GM18517 (cell line): ENCODE results near the gene CTRL.
A peak's percentile ranks its signal among the peaks of the same experiment; 100 is the strongest.
"Not testable (repeated sequence)": the region's sequence is repeated elsewhere in the genome, so short reads cannot be mapped to it uniquely, and the experiment has no call there.

Source experiments
- ATAC-seq: cut with Tn5 transposase; IDR thresholded peaks from one replicate; pipeline ENCODE4 v1.9.1; 2021; ENCODE audit warnings: mild to moderate bottlenecking, moderate library complexity; ENCODE audit not compliant: unreplicated experiment

The CTRL gene

GRCh38 chr16:67941469-67942199, 10.0 kb upstream of the CTRL start:
- no peak for ATAC-seq

GRCh38 chr16:67940446-67941089, 8.9 kb upstream of the CTRL start:
- no peak for ATAC-seq

- no peak for ATAC-seq
Observed at GRCh38 chr16:67939507-67940445, 8.1 kb upstream of the CTRL start.

- ATAC-seq, result not testable (repeated sequence)
Observed at GRCh38 chr16:67937713-67938112, 6.1 kb upstream of the CTRL start.

- ATAC-seq, result peak; percentile 69
Observed at GRCh38 chr16:67936880-67937605, 5.4 kb upstream of the CTRL start.

GRCh38 chr16:67936124-67936879, 4.6 kb upstream of the CTRL start, which contains the start of gene PSMB10:
Gene PSMB10, minus strand, starts transcription at chr16:67936850. Its CDS starts 101 bp downstream, at chr16:67936749.
- no peak for ATAC-seq

GRCh38 chr16:67935402-67936123, 3.9 kb upstream of the CTRL start:
- ATAC-seq, result peak; percentile 86

- no peak for ATAC-seq
Observed at GRCh38 chr16:67935101-67935401, 3.4 kb upstream of the CTRL start.

- ATAC-seq, result no peak
Observed at GRCh38 chr16:67934306-67935100, 2.8 kb upstream of the CTRL start.

- no peak for ATAC-seq
Observed at GRCh38 chr16:67933805-67934204, 2.1 kb upstream of the CTRL start.

- no peak for ATAC-seq
Observed at GRCh38 chr16:67932462-67932840, 789 bp upstream of the CTRL start.

- no peak for ATAC-seq
Observed at GRCh38 chr16:67930678-67931211, 917 bp downstream of the CTRL start.

- ATAC-seq, result no peak
Observed at GRCh38 chr16:67930191-67930590, 1.5 kb downstream of the CTRL start.

GRCh38 chr16:67928561-67929364, 2.9 kb downstream of the CTRL start:
- ATAC-seq, result no peak

GRCh38 chr16:67928147-67928546, 3.5 kb downstream of the CTRL start:
- ATAC-seq, result no peak

- ATAC-seq, result no peak
Observed at GRCh38 chr16:67927131-67927941, 4.3 kb downstream of the CTRL start.
